Esophagus muscularis mucosa (tissue), 3 donors: ENCODE data around the gene STX16.

Source experiments
- POLR2A ChIP-seq: fragments of 450-650 bp; IDR thresholded peaks from one replicate; pipeline ENCODE4 v1.6.1; 2017; ENCODE audit warnings: antibody characterized with exemption, moderate library complexity, mild to moderate bottlenecking, low read depth
- POLR2AphosphoS5 ChIP-seq, 2 donors: sonication (generic); formaldehyde crosslinking; IDR thresholded peaks; one replicate each; pipeline ENCODE4 v1.6.1; 2017; ENCODE audit warnings: antibody characterized with exemption in 2 of 2
- TF ChIP-seq, protein P1 (sequence below), 3 experiments: fragments of 200-600 bp in 2 of 3; fragments of 450-650 bp in 1 of 3; sonication (generic) in 2 of 3; IDR thresholded peaks; one replicate each; pipeline ENCODE4 v1.5.1; 2017 to 2019; ENCODE audit warnings: antibody characterized with exemption in 3 of 3, mild to moderate bottlenecking in 2 of 3, moderate library complexity in 1 of 3

- TF ChIP-seq, protein P1, sequence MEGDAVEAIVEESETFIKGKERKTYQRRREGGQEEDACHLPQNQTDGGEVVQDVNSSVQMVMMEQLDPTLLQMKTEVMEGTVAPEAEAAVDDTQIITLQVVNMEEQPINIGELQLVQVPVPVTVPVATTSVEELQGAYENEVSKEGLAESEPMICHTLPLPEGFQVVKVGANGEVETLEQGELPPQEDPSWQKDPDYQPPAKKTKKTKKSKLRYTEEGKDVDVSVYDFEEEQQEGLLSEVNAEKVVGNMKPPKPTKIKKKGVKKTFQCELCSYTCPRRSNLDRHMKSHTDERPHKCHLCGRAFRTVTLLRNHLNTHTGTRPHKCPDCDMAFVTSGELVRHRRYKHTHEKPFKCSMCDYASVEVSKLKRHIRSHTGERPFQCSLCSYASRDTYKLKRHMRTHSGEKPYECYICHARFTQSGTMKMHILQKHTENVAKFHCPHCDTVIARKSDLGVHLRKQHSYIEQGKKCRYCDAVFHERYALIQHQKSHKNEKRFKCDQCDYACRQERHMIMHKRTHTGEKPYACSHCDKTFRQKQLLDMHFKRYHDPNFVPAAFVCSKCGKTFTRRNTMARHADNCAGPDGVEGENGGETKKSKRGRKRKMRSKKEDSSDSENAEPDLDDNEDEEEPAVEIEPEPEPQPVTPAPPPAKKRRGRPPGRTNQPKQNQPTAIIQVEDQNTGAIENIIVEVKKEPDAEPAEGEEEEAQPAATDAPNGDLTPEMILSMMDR (IDR thresholded peaks at IDR 0.05) = no peak
- TF ChIP-seq POLR2A (no peak), POLR2AphosphoS5 (IDR thresholded peaks at IDR 0.05) (no peak)
Measured at GRCh38 chr20:58678806-58679205, 27.7 kb downstream of the STX16 start.
